IgD-negative memory B cell (primary cell): Measurements from ENCODE around the gene AOX1. TPM values are rescaled to one million over a fixed set of nuclear protein-coding genes. Genes with fewer than 3 reads are reported as not detected.
"Not testable (repeated sequence)": the region's sequence is repeated elsewhere in the genome, so short reads cannot be mapped to it uniquely, and the experiment has no call there.

Experiments
- H3K27ac Mint-ChIP-seq, 3 donors: one replicate each; pipeline ENCODE4 v1.8.0; 2020 to 2022; ENCODE audit warnings: mild to moderate bottlenecking in 3 of 3, mixed read lengths in 3 of 3, moderate library complexity in 1 of 3
- H3K27me3 Mint-ChIP-seq: one replicate; pipeline ENCODE4 v1.8.0; 2021; ENCODE audit warnings: mixed read lengths
- H3K36me3 Mint-ChIP-seq: one replicate; pipeline ENCODE4 v1.8.0; 2020; ENCODE audit warnings: mild to moderate bottlenecking, mixed read lengths
- H3K4me1 Mint-ChIP-seq, 3 donors: one replicate each; pipeline ENCODE4 v1.8.0; 2020 to 2022; ENCODE audit warnings: mixed read lengths in 3 of 3, mild to moderate bottlenecking in 1 of 3
- H3K4me3 Mint-ChIP-seq, 4 donors: one replicate each; pipeline ENCODE4 v1.8.0; 2020 to 2022; ENCODE audit warnings: mild to moderate bottlenecking in 4 of 4, mixed read lengths in 4 of 4, moderate library complexity in 3 of 4
- H3K9me3 Mint-ChIP-seq, 3 donors: one replicate each; pipeline ENCODE4 v1.8.0; 2020 to 2021; ENCODE audit warnings: mixed read lengths in 3 of 3, mild to moderate bottlenecking in 1 of 3
- polyA plus RNA-seq: library from polyadenylated mRNA; unstranded; fragments of 300-500 nt; fragmentation: Illumina TruSeq; gene quantifications from one replicate; pipeline ENCODE4 v1.2.3, GENCODE V29; 2021

Gene AOX1
- polyA plus RNA-seq, 1 donor from 2014 or later, result not detected

GRCh38 chr2:200705305-200706041 is 119.7 kb downstream of the AOX1 start:
- H3K36me3 Mint-ChIP-seq, result no peaks in the 10 kb centered on the region
- peaks cover 0 to 4% (median 0%) of the 10 kb centered on the region in 3 donors for H3K4me1 Mint-ChIP-seq
- H3K27me3 Mint-ChIP-seq, result peaks cover 28% of the 10 kb centered on the region
- no peak overlapping the region for H3K27ac Mint-ChIP-seq
- H3K9me3 Mint-ChIP-seq, result no peaks in the 10 kb centered on the region
- no peak overlapping the region for H3K4me3 Mint-ChIP-seq

- H3K36me3 Mint-ChIP-seq, result no peaks in the 10 kb centered on the region
- no peak overlapping the region for H3K27ac Mint-ChIP-seq
- H3K4me3 Mint-ChIP-seq, result no peak overlapping the region
- peaks cover 6 to 9% (median 8%) of the 10 kb centered on the region in 3 donors for H3K4me1 Mint-ChIP-seq
- no peaks in the 10 kb centered on the region for H3K9me3 Mint-ChIP-seq
- H3K27me3 Mint-ChIP-seq, result peaks cover 19% of the 10 kb centered on the region
Observed at GRCh38 chr2:200708943-200709342, 123.1 kb downstream of the AOX1 start.

- Mint-ChIP-seq H3K4me3 (peak overlapping the region; percentile 40 to 90 (median 84)), H3K4me1 (peaks cover 6 to 9% (median 8%) of the 10 kb centered on the region in 3 donors), H3K27me3 (peaks cover 14% of the 10 kb centered on the region), H3K9me3 (no peaks in the 10 kb centered on the region), H3K27ac (peak overlapping the region; percentile 83 to 96 (median 95)), H3K36me3 (no peaks in the 10 kb centered on the region)
Observed at GRCh38 chr2:200713003-200713703, 127.3 kb downstream of the AOX1 start.

- H3K4me1 Mint-ChIP-seq, result peaks cover 6 to 9% (median 8%) of the 10 kb centered on the region in 3 donors
- peak overlapping the region; percentile 83 to 96 (median 95) for H3K27ac Mint-ChIP-seq
Observed at GRCh38 chr2:200713704-200714064, 127.9 kb downstream of the AOX1 start.

GRCh38 chr2:200715014-200715413 is 129.2 kb downstream of the AOX1 start:
- not testable (repeated sequence) for H3K4me1 Mint-ChIP-seq, H3K36me3 Mint-ChIP-seq, H3K4me3 Mint-ChIP-seq, H3K9me3 Mint-ChIP-seq, H3K27ac Mint-ChIP-seq, H3K27me3 Mint-ChIP-seq

More at GRCh38 chr2:200713704-200714064, 127.9 kb downstream of the AOX1 start:
- Mint-ChIP-seq H3K36me3 (no peaks in the 10 kb centered on the region), H3K4me3 (peak overlapping the region in 3 of 4 donors; percentile 40 to 88 (median 78)), H3K27me3 (peaks cover 12% of the 10 kb centered on the region), H3K9me3 (no peaks in the 10 kb centered on the region)

GRCh38 chr2:200716386-200716785 is 130.6 kb downstream of the AOX1 start:
- Mint-ChIP-seq H3K27ac (no peak overlapping the region), H3K27me3 (peaks cover 5% of the 10 kb centered on the region)

More at GRCh38 chr2:200716386-200716785, 130.6 kb downstream of the AOX1 start:
- Mint-ChIP-seq H3K9me3 (peaks cover 0 to 5% (median 0%) of the 10 kb centered on the region in 3 donors), H3K36me3 (peaks cover 3% of the 10 kb centered on the region), H3K4me3 (no peak overlapping the region), H3K4me1 (peaks cover 6 to 8% (median 7%) of the 10 kb centered on the region in 3 donors)

Other genes starting within 250 kb of the AOX1 start
- 22.2 TPM for gene KCTD18, start 75.9 kb upstream of the AOX1 start, polyA plus RNA-seq
- gene SGO2, start 59.8 kb upstream of the AOX1 start, polyA plus RNA-seq, result 3.5 TPM
- 140 TPM for gene BZW1, start 225.9 kb downstream of the AOX1 start, polyA plus RNA-seq